Left ventricle myocardium superior (tissue), 1 donor: Measurements from ENCODE around the gene MAP7D2. TPM values are rescaled to one million over a fixed set of nuclear protein-coding genes. Genes with fewer than 3 reads are reported as not detected.

ENCODE experiments used
- ATAC-seq: fragments of 200-7000 bp; cut with Tn5 transposase; one replicate; pipeline ENCODE4 v1.9.1; 2020; ENCODE audit warnings: mild to moderate bottlenecking, moderate library complexity
- DNase-seq: peaks from one replicate; pipeline ENCODE4 v3.0.0-alpha.2; 2020
- intact Hi-C: fragments of 100-400 bp; cut with micrococcal nuclease; formaldehyde crosslinking; loops from one replicate; pipeline ENCODE4 v1.11.0; 2022
- total RNA-seq: library from RNA; stranded (reverse); fragmentation: NEBNext Ultra II Directional; extraction: Animal tissue kit (Norgen Biotek cat#: 25700); gene quantifications from one replicate; pipeline ENCODE4 v1.2.1, GENCODE V29; 2021
- donor health status: DM: no; HTN: yes; CAD: no; lungs with severe emphysema.

Gene MAP7D2
- total RNA-seq, 1 donor from 2014 or later: 0.74 TPM

DNA sequence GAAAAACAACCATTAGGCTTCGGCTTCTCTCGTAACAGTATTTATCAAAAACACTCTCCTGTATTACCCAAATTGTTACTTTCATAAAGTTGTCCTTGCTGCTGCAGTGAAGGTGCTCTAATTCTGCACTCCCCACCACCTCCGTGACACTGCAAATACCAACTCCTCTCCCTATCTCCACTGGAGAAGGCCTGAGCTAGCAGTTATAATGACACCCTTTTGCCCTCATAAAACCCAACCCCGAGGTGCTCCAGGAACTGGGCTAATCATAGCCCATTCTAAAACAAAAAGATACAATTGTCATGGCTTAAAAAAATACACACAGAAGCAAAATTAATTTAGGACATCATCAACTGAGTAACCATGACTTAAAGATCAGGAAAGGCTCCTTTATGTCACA, 59.2 kb downstream of the MAP7D2 start:
- intact Hi-C loops: no loop called here
- no peak for ATAC-seq
- DNase-seq: no peak

DNA sequence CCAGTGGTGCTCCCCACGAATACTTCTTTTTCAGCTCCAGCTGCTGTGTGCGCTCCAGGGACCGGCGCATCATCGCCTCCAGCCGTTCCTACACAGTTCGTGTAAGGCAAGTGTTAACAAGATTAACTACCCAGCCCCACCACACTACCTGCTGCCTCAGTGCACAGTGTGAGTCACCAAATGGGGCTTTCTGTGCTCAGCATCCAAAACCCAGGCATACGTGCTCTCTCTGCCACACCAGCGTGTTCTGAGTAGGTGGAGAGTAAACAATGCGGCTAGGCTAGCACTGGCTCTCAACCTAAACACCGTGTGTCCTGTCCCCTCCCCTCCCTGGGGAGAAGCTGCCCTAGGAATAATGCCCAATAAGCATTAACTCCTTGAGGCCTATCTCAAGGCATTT, 60.0 kb downstream of the MAP7D2 start:
- intact Hi-C loops: no loop called here
- no peak for ATAC-seq
- no peak for DNase-seq

DNA sequence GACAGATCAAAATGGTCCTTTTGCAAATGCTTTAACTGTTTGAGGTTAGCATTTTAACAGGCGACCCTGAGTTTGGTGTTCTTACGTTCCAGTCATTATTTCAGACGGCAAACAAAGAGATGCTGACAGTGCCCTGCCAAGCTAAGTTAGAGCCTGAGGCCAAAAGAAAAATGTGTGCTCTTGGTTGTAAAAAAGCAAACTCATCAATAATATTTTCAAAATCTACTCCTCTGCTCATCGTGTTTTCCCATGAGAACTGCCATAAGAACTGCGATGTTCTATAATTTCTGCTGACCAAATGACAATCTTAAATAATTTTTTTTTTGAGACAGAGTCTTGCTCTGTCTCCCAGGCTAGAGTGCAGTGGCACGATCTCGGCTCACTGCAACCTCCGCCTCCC, 63.2 kb downstream of the MAP7D2 start:
- DNase-seq: no peak
- ATAC-seq: no peak
- intact Hi-C loops: no loop called here

DNA sequence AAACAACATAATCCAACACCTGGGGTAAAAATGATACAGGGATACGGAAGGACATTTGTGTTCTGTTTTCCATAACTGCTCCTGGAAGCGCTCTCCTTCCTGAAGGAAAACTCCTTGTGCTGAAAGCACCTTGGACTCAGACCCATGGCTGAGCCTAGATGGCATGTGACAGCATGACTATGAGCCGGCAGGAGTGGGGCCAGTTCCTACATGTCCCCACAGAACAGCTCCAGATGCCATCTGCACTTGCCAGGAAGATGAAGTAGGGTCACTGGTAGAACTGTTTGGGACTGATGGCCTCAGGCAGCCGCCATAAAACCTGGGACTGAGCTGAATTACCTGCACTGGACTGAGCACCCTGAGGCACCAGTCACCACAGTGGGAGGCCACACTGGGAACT, 69.8 kb downstream of the MAP7D2 start:
- ATAC-seq: no peak
- intact Hi-C loops: no loop called here
- no peak for DNase-seq

DNA sequence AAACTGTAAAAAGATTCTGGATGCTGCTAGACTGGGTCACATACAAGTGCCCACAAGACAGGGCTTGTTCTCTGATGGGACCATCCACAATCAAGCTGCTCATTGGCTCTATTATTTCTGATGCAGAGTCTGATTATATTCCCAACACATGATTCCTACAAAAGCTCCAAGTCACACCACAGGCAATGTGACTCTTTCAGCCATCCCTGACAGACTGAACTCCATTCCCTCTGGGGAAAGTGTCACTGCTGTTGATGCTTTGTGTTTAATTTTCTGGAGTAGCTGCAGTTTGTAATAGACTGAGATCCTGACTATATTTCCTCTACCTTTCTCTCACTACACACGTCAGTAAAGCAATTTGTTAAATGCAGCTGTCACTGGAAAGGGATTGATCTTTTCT, 70.5 kb downstream of the MAP7D2 start:
- DNase-seq: no peak
- no peak for ATAC-seq
- intact Hi-C loops: no loop called here

DNA sequence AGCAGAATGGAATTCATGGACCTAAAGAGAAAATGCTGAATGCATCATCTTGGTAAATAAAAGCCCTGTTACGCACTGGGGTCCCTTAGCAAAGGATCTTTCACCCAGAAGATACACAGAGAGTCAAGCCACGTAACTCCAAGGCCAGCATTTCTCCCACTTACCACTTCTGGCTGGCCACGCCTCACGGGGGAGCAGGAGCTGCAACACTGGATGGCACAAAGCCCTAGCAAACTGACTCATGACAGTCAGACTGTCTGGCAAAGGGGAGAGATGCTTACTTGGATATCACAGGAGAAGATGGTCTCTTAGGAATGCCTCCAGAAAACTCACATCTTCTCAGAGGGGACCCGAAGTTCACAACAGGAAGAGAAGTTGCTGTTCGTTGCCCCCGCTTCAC, 74.5 kb downstream of the MAP7D2 start:
- ATAC-seq: no peak
- no peak for DNase-seq

DNA sequence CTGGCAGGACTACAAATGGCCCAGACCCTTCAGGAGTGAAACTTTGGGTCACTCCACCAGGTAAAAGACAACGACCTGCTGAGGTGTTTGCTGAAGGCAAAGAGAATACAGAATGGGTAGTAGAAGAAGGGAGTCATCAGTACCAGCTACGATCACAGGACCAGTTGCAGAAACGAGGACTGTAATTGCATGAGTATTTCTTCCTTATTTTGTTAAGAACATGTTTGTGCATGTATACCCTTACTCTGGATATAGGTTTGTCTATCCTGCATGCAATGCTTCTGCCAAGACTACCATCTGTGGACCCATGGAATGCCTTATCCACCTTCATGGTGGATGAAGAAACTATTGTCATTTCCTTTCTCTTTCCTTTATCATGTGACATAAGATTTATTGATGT, 77.7 kb downstream of the MAP7D2 start:
- DNase-seq (no peak), ATAC-seq (no peak)
- intact Hi-C loops: no loop called here

More for the DNA sequence above, 74.5 kb downstream of the MAP7D2 start:
- intact Hi-C loops: no loop called here

DNA sequence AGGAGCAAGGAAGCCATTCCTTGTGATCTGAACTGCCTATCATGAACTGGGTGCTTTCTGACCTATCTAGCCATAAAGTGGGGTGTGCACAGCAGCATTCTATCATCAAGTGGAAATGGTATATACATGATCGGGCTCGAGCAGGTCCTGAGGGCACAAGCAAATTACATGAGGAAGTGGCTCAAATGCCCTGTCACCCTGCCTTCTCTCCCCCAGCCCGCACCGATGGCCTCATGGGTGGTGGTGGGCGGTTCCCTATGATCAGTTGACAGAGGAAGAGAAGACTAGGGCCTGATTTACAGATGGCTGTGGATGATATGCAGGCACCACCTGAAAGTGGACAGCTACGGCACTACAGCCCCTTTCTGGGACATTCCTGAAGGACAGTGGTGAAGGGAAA, 79.5 kb downstream of the MAP7D2 start:
- ATAC-seq (no peak), DNase-seq (no peak)
- intact Hi-C loops: no loop called here

DNA sequence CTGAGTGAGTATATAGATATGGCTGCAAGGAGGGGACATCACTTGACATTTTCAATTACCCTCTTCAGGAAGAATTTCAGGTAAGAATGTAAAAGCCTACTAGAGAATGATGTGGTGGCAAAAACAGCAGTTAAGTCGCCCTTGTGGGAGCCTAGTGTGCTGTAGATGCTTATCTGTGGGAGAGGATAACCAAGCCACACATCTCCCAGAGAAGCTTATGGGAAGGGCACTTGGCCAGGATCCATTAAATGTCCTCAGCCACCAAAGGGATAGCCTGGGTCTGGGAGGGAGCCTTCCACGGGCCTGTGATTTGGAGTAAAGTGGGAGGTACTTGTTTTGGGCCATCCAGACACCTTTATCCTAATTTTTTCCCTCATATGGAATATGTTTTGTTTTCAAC, 84.5 kb downstream of the MAP7D2 start:
- no peak for DNase-seq
- ATAC-seq: no peak
- intact Hi-C loops: no loop called here

DNA sequence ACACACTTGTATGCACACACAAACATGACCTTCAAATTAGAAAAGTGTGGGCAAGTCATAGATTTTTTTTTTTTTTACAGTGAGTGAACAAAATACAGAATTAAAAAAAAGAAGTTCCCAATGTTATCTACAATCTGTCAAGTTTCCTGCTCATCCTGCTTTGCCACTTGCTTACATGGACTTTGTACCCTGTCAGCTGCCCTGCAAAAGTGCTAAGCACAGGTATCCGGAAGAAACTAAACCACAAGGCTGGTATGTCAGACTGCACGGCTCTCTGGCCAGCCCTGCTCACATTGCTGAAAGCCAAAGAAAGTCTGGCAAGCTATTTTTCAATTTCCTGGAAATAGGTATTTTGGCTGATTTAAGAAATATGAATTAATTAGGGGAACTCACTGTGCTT, 87.0 kb downstream of the MAP7D2 start:
- ATAC-seq (no peak), DNase-seq (no peak)
- intact Hi-C loops: no loop called here

DNA sequence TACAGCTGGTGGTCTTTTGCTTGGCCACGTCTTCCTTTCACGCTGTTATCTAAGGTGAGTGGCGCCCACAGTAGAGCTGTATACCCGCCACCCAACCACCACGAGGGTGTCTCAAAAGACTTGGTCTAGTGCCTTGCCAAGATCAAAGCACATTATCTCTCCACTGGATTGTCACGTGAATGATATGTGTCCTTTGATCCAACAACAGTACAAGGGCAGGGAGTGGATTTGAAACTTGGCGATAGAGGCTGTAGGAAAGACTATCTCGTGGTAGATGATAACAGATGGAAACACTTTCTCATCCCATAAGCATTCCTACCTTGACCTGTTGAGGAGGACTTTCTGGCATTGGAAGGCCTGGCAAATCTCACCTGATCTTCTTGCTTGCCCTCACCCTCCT, 88.1 kb downstream of the MAP7D2 start:
- no peak for DNase-seq
- ATAC-seq: no peak
- intact Hi-C loops: no loop called here

DNA sequence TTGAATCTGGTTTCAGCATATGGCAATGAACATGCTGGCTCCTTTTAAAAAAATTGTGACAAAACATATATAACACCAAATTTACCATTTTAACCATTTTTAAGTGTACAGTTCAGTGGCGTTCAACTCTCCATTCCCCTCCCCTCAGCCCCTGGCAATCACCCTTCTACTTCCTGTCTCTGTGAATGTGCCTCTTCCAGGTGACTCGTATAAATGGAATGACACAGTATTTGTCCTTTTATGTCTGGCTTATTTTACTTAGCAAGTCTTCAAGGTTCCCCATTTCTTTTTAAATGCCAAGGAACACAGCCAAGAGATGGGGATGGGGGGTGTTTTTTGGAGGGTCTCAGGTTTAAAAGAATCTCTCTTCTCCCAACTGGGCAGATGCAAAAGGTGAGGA, 90.4 kb downstream of the MAP7D2 start:
- ATAC-seq (no peak), DNase-seq (no peak)
- intact Hi-C loops: no loop called here

DNA sequence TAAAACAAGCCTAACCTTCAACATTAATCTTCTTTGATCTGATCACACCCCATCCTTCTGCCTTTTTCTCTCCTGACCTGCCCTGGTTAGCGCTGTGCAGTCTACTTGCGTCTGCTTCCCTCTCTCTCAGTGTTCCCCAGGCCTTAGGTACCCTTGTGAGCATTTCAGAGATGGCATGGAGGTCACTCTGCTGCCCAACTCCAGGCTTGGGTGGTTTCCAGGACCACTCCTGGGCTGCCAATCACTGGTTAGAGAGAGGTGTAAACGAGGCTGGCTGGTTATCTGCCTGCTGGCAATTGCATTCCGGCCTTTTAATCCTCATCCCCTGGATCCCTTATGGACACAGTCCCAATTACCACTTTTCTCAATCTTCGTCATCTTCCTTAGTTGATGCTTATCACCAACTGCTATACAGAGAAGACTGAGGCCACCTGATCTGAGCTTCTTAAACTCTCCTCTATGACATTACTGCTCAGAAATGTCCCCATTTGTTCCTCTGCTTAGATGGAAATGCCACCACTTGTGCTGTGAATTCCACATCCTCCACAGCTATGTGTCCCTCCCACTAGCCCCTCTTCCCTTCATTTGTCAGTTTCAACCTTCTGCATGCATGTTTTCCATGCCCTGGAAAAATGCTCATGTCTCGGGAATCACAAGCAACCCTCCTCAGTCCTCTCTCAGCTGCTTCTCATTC, 96.9 kb downstream of the MAP7D2 start:
- DNase-seq (peak; percentile 59), ATAC-seq (peak; percentile 85)
- intact Hi-C loops: no loop called here

DNA sequence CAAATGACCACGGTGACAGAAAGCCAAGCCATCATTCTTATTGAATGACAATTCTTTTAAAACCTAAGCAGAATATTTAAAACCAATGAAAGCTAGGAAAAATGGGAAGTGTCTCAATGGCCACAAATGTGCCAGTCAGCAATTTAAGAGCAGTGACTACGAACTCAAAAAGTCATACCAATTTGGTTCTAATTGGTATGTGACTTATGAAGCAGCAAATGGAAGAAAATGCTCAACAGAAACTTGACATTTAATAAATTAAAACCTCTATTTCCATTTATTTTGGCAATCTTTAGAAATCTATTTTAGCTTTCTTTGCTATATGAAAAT, 100.1 kb downstream of the MAP7D2 start:
- intact Hi-C loops: no loop called here
- no peak for ATAC-seq
- no peak for DNase-seq

DNA sequence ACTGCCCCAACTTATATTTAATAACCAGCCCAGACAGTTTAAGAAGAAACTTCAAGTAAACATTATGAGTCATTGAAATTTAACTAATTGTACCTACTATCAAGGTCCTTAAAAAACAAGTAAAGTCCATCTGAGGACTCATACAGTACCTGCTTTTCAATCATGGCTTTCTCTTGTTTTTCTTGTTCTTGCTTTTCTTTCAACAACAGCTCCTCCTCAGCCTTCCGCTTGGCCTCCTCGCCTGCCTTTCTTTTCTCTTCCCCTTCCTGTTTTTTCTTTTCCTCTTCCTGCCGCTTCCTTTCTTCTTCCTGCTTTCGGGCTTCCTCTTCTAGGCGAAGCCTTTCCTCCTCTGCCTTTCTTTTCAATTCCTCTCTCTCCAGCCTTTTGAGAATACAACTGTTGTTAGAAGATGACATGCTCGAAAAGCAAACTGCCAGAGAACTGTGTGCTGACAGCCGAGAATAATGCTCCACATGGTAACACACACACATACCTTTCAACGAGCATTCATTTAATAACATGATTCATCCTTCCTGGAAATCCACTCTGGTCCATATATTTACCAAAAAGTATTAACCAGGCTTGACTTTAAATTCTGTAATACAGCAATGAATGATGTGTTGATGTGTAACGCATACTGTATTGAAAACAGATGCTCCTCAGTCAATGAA, 100.6 kb downstream of the MAP7D2 start:
- no peak for ATAC-seq
- intact Hi-C loops: no loop called here
- no peak for DNase-seq

DNA sequence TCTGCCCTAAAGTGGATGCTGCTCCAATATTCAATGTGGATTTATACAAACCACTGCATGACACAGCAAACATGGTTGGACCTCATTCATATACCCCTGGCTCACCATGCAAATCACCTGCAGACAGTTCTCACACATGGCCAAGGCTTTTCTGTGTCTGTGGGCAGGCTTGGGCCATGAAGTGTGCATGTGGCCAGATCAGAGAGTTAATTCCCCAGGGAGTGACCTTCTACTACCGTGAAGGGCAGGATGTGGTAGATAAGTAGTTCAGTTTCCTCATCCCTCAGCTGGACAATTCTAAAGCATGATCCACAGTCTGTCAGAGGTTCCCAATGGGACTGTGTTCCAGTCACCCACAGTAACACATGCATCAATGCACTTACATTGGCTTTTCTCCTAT, 101.3 kb downstream of the MAP7D2 start:
- DNase-seq (no peak), ATAC-seq (no peak)
- intact Hi-C loops: no loop called here

DNA sequence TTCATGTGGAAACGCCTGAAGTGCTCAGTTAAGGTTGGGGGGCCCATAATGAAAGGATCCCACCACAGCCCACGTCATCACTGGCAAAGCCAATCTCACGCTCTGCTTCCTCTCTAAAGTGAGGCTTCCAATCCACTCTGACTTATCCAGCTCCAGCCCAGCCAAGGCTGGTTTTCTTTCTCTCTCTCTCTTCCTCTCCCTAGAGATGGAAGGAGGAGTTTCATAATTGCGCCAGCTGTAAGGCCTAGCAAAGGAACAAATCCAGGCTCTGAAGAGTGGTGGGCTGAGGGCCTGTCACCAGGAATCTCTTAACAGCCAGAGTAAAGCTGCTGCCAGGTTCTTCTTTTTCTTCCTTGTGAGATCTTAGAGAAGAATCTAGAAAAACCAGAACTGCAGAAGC, 105.1 kb downstream of the MAP7D2 start:
- intact Hi-C loops: no loop called here

DNA sequence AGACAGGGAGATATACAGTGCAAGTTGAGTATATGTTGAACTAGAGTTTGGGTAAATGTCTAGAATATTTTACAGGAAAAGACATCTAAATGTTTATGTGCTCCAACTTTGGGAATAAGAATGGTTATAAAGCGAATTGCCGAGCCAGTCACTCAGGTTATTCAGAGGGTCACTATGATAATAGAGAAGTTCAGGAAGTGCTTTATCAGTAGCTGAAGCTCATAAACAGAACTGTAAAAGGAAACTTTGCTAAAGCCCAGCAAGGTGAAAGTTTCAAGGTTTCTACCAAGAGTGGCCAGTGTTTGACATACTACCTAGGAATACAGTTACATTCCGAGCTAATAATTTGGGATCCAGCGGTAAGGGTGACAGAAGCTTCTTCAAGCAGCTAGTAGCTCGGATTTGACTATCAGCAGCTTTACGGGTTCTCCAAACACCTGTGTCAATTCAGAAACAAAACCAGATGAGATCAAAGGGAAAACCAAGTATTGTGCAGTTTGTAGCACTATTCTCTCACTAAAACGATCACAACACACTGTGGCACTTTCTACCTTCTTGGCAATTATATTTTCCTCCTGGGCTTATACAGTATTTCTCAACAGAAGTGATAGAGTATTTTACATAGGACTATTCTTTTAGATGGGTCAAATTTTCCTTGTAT, 108.6 kb downstream of the MAP7D2 start:
- ATAC-seq: no peak
- DNase-seq: no peak
- intact Hi-C loops: no loop called here

More for the DNA sequence above, 105.1 kb downstream of the MAP7D2 start:
- ATAC-seq (peak; percentile 61), DNase-seq (no peak)

DNA sequence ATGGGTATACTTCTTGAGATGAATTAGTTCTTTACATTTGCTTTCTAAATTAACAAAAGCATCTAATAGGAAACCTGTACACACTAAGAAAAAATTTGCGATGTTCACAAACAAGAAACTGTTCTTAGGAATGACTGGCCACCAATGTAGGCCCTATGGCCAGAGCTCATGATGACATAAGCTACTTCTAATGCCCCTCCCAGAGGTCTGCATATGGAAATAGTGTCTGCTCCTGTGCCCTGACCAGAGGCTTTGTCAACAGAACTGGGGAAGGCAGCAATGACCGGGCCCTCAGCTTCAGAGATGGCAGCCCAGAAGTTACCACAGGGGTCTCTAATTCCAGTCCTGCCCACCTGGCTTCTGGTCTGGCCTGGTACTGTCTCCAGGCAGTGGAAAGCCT, 110.8 kb downstream of the MAP7D2 start:
- no peak for ATAC-seq
- intact Hi-C loops: no loop called here
- no peak for DNase-seq

DNA sequence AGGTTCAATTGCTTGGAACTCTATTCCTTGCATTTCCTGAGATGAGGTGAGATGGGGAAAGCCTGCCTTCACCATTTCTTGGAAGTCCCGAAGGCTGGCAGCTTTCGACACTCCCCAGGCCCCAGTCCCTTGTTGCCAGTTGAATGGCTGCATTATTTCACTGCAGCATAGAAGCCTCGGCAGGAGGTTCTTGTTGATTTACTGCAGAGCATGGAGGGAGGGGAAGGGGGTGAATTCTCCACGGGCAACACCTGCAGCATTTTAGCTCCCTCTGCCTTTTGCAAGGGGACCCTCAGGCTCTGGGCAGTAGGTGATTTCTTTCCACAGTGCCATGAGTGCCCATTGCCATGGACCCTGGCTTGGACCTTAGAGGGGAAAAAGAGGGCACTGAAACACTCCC, 115.1 kb downstream of the MAP7D2 start:
- ATAC-seq: no peak
- intact Hi-C loops: no loop called here
- DNase-seq: no peak

DNA sequence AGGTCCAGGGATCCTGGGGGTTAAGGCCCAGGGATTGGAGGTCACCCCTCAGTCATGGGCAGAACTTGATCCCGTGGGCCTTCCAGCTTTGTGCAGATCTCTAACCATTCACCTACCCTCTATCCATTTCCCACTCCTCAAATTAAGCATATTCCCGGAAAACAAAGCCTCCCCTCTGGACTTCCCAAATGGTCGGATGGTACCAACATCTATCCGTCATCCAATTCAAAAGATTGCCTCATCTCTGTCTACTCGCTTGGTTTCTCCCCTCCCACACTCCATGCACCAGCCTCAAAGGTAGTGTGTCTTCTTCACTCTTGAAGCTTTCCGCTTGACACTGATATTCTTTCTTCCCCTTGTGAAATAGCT, 125.4 kb downstream of the MAP7D2 start:
- no peak for DNase-seq
- intact Hi-C loops: no loop called here

More for the DNA sequence above, 125.4 kb downstream of the MAP7D2 start:
- no peak for ATAC-seq
